ENCODE results near the gene DPPA4.

Gene DPPA4

GRCh38 chr3:109336291-109336861 lies 970 bp downstream of the DPPA4 start:
- DNase-seq, result no peak

- no peak for DNase-seq
Measured at GRCh38 chr3:109334572-109334971, 2.8 kb downstream of the DPPA4 start.

- DNase-seq, result no peak
Measured at GRCh38 chr3:109331692-109332091, 5.7 kb downstream of the DPPA4 start.

GRCh38 chr3:109330405-109330804 lies 6.9 kb downstream of the DPPA4 start:
- DNase-seq, result no peak

- DNase-seq, result no peak
Measured at GRCh38 chr3:109328202-109328601, 9.1 kb downstream of the DPPA4 start.

- DNase-seq, result no peak
Measured at GRCh38 chr3:109325657-109326056, 11.7 kb downstream of the DPPA4 start.

GRCh38 chr3:109325109-109325508 lies 12.2 kb downstream of the DPPA4 start:
- DNase-seq, result no peak

GRCh38 chr3:109316162-109316730 lies 21.1 kb downstream of the DPPA4 start, which contains the start of gene DPPA2:
DPPA2 (minus strand) TSS chr3:109316517; CDS start chr3:109314542, 1,975 bp downstream.
- no peak for DNase-seq

- no peak for DNase-seq
Measured at GRCh38 chr3:109313061-109313460, 24.3 kb downstream of the DPPA4 start.

- DNase-seq, result no peak
Measured at GRCh38 chr3:109297496-109297895, 39.9 kb downstream of the DPPA4 start.

- no peak for DNase-seq
Measured at GRCh38 chr3:109284071-109284470, 53.3 kb downstream of the DPPA4 start.

- DNase-seq, result no peak
Measured at GRCh38 chr3:109278546-109278945, 58.8 kb downstream of the DPPA4 start.

- DNase-seq, result no peak
Measured at GRCh38 chr3:109278141-109278540, 59.2 kb downstream of the DPPA4 start.
